Measurements from ENCODE around the gene PSRC1. TPM values are rescaled to one million over a fixed set of nuclear protein-coding genes. Genes with fewer than 3 reads are reported as not detected.

The PSRC1 gene
- total RNA-seq, 2 experiments from 2014 or later = 40.7 to 42.7 TPM

GRCh38 chr1:109295712-109296415 lies 12.9 kb upstream of the PSRC1 start:
- BruUV-seq (replicated peaks) = no TSS peak
- H3K9me2 ChIP-seq (ENCODE audit: insufficient read depth, low read length) = no peaks in the 10 kb centered on the region
- no peak overlapping the region for H2AFZ ChIP-seq (ENCODE audit: low read length)
- CTCF ChIA-PET (ENCODE audit: unreplicated experiment) = no interaction called here
- DNase-seq (ENCODE audit: low spot score) = no peak
- no peaks in the 10 kb centered on the region for H3K9me3 ChIP-seq (ENCODE audit: low read length)
- intact Hi-C loops (cut with micrococcal nuclease; ENCODE audit: unreplicated experiment) = no loop called here
- H3K4me1 ChIP-seq (ENCODE audit: insufficient read depth, low read length, poor library complexity, severe bottlenecking) = peaks cover 19% of the 10 kb centered on the region
- no peak overlapping the region for H3K4me2 ChIP-seq (ENCODE audit: low read length)
- no peaks in the 10 kb centered on the region for H3K36me3 ChIP-seq (ENCODE audit: insufficient read depth, low read length)
- no peak overlapping the region for H3K27ac ChIP-seq (ENCODE audit: low read depth, low read length, poor library complexity, severe bottlenecking)
- H4K20me1 ChIP-seq (ENCODE audit: insufficient read depth, low read length) = no peaks in the 10 kb centered on the region
- H3K79me2 ChIP-seq (ENCODE audit: insufficient read depth, low read depth, low read length) = no peaks in the 10 kb centered on the region
- TF ChIP-seq CTCF (conservative IDR thresholded peaks at IDR 0.05; ENCODE audit: low read length) (0 out of 2 replicates have a peak, but pooled peaks have one; percentile 19), EZH2phosphoT487 (IDR thresholded peaks at IDR 0.05; ENCODE audit: borderline replicate concordance, low read depth, low read length) (no peak)
- POLR2A ChIA-PET = interaction anchor here (0.6 to 1.1 kb wide), 3 partner anchors 13 to 108 kb away, joined by 3 to 4 read pairs (median 4); partner anchors contain the start of gene PSRC1
- no peak overlapping the region for H3K4me3 ChIP-seq (ENCODE audit: low read depth, low read length, poor library complexity, severe bottlenecking)

DNA sequence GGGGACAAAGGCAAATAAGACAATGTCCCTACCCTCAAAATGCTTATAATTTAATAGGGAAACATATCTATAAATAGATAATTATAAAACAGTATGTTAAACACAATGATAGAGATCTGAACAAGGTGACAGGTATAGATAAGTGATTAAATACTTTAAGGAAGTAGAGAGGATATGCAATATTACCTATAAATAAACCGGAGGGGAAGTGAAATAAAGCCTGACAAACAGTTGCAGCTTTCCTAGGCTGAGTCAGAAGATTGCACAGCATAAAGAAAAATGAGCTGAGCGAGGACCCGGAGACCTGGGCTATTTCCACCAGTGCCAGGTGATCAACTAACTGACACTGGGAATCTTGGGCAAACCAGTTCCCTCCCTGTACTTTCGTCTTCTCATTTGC lies 11.5 kb upstream of the PSRC1 start:
- CTCF ChIA-PET (ENCODE audit: unreplicated experiment) = no interaction called here
- no peak for DNase-seq (ENCODE audit: low spot score)
- BruUV-seq (replicated peaks) = no TSS peak
- no peak overlapping the region for H2AFZ ChIP-seq (ENCODE audit: low read length)
- H4K20me1 ChIP-seq (ENCODE audit: insufficient read depth, low read length) = no peaks in the 10 kb centered on the region
- no peak for TF ChIP-seq EZH2phosphoT487 (IDR thresholded peaks at IDR 0.05; ENCODE audit: borderline replicate concordance, low read depth, low read length)
- TF ChIP-seq CTCF (conservative IDR thresholded peaks at IDR 0.05; ENCODE audit: low read length) = no peak
- H3K36me3 ChIP-seq (ENCODE audit: insufficient read depth, low read length) = no peaks in the 10 kb centered on the region
- intact Hi-C loops (cut with micrococcal nuclease; ENCODE audit: unreplicated experiment) = no loop called here
- H3K4me1 ChIP-seq (ENCODE audit: insufficient read depth, low read length, poor library complexity, severe bottlenecking) = peaks cover 19% of the 10 kb centered on the region
- no peaks in the 10 kb centered on the region for H3K79me2 ChIP-seq (ENCODE audit: insufficient read depth, low read depth, low read length)
- H3K4me3 ChIP-seq (ENCODE audit: low read depth, low read length, poor library complexity, severe bottlenecking) = peak overlapping the region; percentile 27
- no peak overlapping the region for H3K27ac ChIP-seq (ENCODE audit: low read depth, low read length, poor library complexity, severe bottlenecking)
- H3K9me2 ChIP-seq (ENCODE audit: insufficient read depth, low read length) = no peaks in the 10 kb centered on the region
- POLR2A ChIA-PET = no interaction called here
- peak overlapping the region; percentile 57 for H3K4me2 ChIP-seq (ENCODE audit: low read length)
- no peaks in the 10 kb centered on the region for H3K9me3 ChIP-seq (ENCODE audit: low read length)

DNA sequence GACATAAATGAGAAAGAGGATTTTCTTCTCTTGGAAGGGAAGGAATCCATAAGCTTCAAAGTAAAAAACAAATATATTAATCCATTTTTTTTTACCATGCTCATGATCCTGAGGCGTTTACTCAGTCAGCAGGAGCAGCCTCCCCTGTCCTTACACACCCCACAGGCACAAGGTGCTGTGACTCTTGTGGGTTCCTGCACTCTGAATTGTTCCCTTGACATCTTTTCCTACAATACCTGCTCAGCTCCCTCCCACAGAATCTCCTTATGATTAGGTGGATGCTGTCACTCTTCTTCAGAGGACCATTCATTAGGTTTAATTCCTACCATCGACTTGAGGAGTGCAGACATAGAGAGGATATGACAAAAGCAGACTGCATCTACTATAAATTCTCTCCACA lies 10.1 kb upstream of the PSRC1 start:
- H3K27ac ChIP-seq (ENCODE audit: low read depth, low read length, poor library complexity, severe bottlenecking) = no peak overlapping the region
- no peak for TF ChIP-seq CTCF (conservative IDR thresholded peaks at IDR 0.05; ENCODE audit: low read length)
- TF ChIP-seq EZH2phosphoT487 (IDR thresholded peaks at IDR 0.05; ENCODE audit: borderline replicate concordance, low read depth, low read length) = no peak
- no peaks in the 10 kb centered on the region for H4K20me1 ChIP-seq (ENCODE audit: insufficient read depth, low read length)
- peaks cover 19% of the 10 kb centered on the region for H3K4me1 ChIP-seq (ENCODE audit: insufficient read depth, low read length, poor library complexity, severe bottlenecking)
- no peak overlapping the region for H3K4me3 ChIP-seq (ENCODE audit: low read depth, low read length, poor library complexity, severe bottlenecking)
- no peaks in the 10 kb centered on the region for H3K79me2 ChIP-seq (ENCODE audit: insufficient read depth, low read depth, low read length)
- no peak overlapping the region for H3K4me2 ChIP-seq (ENCODE audit: low read length)
- intact Hi-C loops (cut with micrococcal nuclease; ENCODE audit: unreplicated experiment) = no loop called here
- BruUV-seq (replicated peaks) = no TSS peak
- H3K9me3 ChIP-seq (ENCODE audit: low read length) = no peaks in the 10 kb centered on the region
- no peak for DNase-seq (ENCODE audit: low spot score)
- H2AFZ ChIP-seq (ENCODE audit: low read length) = no peak overlapping the region
- H3K9me2 ChIP-seq (ENCODE audit: insufficient read depth, low read length) = no peaks in the 10 kb centered on the region
- no peaks in the 10 kb centered on the region for H3K36me3 ChIP-seq (ENCODE audit: insufficient read depth, low read length)
- ChIA-PET CTCF (ENCODE audit: unreplicated experiment) (no interaction called here), POLR2A (interaction anchor here (1.3 kb wide), 1 partner anchor 15 kb away, joined by 4 read pairs; no protein-coding TSS in a partner anchor)

Measured in OCI-LY7 (cell line).